ENCODE results near the gene GATM.
A peak's percentile ranks its signal among the peaks of the same experiment; 100 is the strongest.
"Not testable (repeated sequence)": the region's sequence is repeated elsewhere in the genome, so short reads cannot be mapped to it uniquely, and the experiment has no call there.

The GATM gene

GRCh38 chr15:45387380-45388007 lies 9.2 kb upstream of the GATM start:
- no peak for DNase-seq

GRCh38 chr15:45386974-45387373 lies 8.6 kb upstream of the GATM start:
- no peak for DNase-seq

- no peak for DNase-seq
Measured at GRCh38 chr15:45386420-45386819, 8.1 kb upstream of the GATM start.

DNA sequence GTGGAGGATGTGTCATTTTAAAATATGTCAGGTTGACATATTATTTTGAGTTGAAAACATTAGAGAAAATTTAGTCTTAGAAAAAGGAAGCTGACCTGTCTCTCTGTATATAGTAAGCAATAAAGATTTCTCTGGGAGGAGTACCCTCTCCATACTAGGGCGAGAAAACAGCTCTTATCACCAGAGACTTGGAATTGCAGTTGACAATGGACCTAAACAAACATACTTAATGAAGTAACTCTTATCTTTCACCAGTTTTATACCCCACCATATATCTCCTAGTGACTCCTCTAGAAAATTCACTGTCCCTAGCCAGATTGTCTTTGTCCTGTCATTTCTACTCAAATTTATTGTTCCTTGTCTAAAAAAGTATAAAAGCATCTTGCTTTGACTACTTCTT lies 7.2 kb upstream of the GATM start:
- DNase-seq = no peak

- DNase-seq = no peak
Measured at GRCh38 chr15:45384700-45385099, 6.4 kb upstream of the GATM start.

GRCh38 chr15:45378913-45379262 lies 544 bp upstream of the GATM start:
- no peak for DNase-seq

GRCh38 chr15:45377609-45378148 lies 665 bp downstream of the GATM start:
- DNase-seq = peak; percentile 53

GRCh38 chr15:45376967-45377608 lies 1.3 kb downstream of the GATM start:
- DNase-seq = no peak

GRCh38 chr15:45376300-45376928 lies 1.9 kb downstream of the GATM start:
- DNase-seq = no peak

DNA sequence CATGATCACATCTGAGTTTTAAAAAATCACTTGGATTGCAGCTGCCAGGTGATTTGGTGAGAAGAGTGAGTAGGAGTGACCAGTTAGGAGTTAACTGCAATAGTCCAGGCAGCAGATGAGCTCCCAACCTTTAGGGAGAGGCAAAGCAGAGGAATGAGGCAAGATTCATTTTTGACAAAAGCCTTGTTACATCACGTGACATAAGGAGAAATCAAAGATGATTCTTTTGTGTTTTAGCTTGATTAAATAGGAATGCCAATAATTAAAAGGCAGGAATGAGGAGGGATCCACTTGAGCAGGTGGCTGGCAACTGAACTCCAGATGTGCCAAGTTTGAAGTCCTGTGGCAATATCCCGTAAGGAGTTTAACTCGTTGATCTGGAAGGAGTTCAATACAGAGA lies 2.5 kb downstream of the GATM start:
- no peak for DNase-seq

GRCh38 chr15:45373976-45374375 lies 4.4 kb downstream of the GATM start:
- no peak for DNase-seq

DNA sequence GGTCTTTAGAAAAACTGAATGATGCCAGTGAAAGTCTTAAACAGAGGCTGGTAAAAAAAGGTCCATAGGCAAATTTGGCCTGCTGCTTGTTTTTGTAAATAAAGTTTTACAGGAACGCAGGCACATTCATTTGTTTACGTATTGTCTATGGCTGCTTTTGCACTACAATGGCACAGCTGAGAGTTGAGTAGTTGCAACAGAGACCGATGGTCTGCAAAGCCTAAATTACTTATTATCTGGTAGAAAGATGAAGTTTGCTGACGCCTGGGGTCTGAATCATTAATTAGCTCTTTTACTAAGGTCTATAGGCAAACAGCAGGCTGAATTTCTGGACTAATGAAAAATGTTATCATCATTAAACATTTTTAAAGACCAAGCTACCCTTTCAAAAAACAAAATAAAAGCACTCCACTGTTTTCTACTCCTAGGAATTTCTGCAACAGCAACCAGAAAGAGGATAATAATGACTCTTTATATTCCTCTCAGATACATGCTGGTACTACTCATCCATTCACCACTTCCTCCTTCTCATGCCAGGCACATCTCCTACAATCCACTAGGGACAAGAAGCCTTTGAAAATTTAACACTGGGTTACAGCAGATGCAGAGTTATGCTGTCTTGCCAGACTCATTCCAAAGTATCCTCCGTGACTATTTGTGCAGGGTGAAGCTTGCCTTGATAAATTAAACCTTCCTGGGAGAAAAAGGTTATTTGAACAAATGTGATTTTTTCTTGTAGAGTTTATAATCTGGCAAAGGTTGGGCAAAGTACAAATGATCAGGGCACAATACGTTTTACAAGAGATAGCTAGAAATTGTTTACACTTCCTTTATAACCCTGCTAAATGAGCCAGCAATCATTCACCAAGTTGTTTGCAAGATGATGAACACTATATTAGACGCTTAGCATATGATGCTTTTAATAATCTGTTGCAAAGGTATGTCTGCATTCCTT lies 6.0 kb downstream of the GATM start:
- no peak for DNase-seq

- no peak for DNase-seq
Measured at GRCh38 chr15:45371546-45371945, 6.8 kb downstream of the GATM start.

GRCh38 chr15:45370042-45370441 lies 8.3 kb downstream of the GATM start:
- DNase-seq = not testable (repeated sequence)

DNA sequence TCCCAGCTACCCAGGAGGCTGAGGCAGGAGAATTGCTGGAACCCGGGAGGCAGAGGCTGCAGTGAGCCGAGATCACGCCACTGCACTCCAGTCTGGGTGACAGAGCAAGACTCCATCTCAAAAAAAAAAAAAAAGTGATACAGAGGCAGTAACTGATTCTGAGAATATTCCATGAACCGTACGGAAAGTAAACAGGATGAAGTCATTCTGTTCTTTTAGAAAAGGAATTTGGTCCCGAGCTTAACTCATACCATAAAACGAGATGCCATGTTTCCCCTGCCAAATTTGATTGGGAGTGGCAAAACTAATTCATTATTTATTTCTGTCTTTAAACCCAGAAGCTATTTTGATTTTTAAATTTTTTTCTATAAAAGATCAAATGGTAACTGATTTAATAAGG lies 11.1 kb downstream of the GATM start:
- not testable (repeated sequence) for DNase-seq

GRCh38 chr15:45364271-45364670 lies 14.1 kb downstream of the GATM start:
- no peak for DNase-seq

GRCh38 chr15:45363801-45364200 lies 14.5 kb downstream of the GATM start:
- no peak for DNase-seq

GRCh38 chr15:45363334-45363733 lies 15.0 kb downstream of the GATM start:
- no peak for DNase-seq

DNA sequence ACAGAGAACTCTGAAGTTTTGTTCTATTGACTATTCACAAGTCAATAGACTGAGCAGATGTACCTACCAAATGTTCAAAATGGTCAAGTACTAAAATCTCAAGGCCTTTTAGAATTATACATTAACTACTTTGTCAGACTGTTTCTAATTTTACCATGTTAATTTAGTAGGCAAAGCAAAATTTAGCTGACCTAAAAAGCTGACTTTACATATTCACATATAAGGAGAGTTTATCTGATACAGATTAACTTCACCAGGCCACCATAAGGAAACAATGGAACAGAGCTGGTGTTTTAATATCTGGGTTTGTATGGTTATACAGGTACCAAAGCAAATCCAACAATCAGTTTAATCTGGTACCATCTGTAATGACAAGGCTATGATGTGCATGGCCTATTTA lies 15.9 kb downstream of the GATM start:
- no peak for DNase-seq

DNA sequence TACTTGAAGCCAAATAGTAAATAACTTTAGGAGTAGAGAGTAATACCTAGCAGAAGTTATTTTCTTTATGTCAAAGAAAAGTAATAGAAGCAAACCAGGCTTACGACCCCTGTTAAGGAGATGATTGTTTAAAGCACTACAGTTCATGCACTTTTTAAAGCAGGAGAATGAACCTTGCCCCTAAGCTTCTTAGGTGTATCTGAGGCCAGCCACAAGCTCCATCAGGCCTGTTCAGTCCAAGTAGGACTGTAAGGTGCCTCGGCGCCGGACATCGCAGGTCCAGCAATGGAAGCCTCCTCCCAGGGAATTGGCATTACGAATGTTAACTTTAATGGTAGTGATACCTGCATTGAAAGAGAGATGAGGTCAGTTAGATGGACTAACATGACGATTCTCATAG lies 16.5 kb downstream of the GATM start:
- no peak for DNase-seq

DNA sequence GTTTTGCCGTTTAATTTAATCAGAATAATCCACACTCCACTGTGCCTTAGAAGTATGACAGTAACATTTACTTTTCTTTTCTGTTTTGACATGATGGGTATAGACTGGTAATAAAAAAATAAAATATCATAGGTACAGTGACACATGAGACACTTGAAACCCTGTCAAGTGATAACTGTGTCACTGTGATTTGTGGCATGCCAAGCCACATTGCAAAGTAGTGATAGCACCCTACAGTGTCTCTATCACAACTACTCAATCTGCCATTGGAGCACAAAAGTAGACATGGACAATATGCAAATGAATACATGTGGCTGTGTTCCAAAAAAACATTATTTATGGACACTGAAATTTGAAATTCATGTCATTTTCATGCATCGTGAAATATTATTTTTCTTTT lies 22.5 kb downstream of the GATM start:
- DNase-seq = no peak

DNA sequence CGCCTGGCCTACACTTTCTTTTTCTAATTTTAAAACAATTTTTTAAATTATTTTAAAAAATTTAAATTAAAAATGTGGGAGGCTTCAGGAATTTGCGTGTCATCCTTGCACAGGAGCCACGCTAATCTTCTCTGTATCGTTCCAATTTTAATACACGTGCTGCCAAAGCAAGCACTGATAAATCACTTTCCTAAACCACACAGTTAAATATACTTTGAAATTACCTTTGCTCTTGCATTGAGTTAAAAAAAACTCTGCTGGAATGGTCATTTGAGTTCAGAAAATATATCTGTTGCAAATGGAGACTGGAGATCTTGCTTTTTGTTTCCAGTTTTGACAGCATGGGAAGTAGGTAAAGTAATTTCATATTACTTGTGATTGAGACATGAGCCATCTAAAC lies 23.6 kb downstream of the GATM start:
- no peak for DNase-seq

DNA sequence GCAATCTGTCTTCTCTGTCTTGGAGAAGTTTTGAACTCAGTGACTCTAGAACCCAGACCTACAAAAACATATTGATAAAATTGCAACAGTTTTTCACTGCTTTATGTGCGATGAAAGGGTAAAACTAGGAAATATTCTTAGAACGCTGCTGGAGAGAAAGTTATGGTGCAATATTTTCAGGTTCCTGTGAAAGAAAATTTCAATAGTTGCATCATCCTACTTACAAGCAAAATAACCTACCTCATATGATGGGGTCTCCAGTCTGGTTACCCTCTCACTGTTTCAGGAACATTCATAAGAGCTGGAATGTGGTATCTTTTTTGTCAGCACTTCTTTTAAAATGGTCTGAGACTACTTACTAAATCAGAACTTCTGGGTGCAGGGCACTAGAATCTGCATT lies 27.1 kb downstream of the GATM start:
- DNase-seq = no peak

Measured in NCI-H69 (cell line).